Esophagus squamous epithelium (tissue), 5 donors: ENCODE measurements around the gene CDK1. TPM values are rescaled to one million over a fixed set of nuclear protein-coding genes. Genes with fewer than 3 reads are reported as not detected.

Experiments used
- DNase-seq: peaks from one replicate; lab custom pipeline; 2025; lab: John Stamatoyannopoulos, UW
- H3K27ac ChIP-seq, 4 donors: fragments of 200-600 bp; sonication (generic); one replicate each; pipeline ENCODE4 v1.5.1; 2016 to 2019; ENCODE audit warnings: mild to moderate bottlenecking in 1 of 4
- H3K27me3 ChIP-seq, 4 donors: fragments of 200-600 bp; sonication (generic); 1 replicate in 3 of 4; 2 replicates in 1 of 4; pipeline versions ENCODE4 v1.5.1 to v1.6.0; 2017 to 2021; ENCODE audit warnings: antibody characterized with exemption in 1 of 4
- H3K36me3 ChIP-seq, 3 donors: fragments of 200-600 bp; sonication (generic); one replicate each; pipeline ENCODE4 v1.5.1; 2016 to 2019
- H3K4me1 ChIP-seq, 3 donors: fragments of 200-600 bp; sonication (generic); one replicate each; pipeline ENCODE4 v1.5.1; 2017 to 2019
- H3K4me3 ChIP-seq, 4 donors: fragments of 200-600 bp; sonication (generic); 1 replicate in 3 of 4; 2 replicates in 1 of 4; pipeline ENCODE4 v1.5.1; 2016 to 2019; ENCODE audit warnings: mild to moderate bottlenecking in 2 of 4, moderate library complexity in 1 of 4
- H3K9me3 ChIP-seq, 3 donors: fragments of 200-600 bp; sonication (generic); one replicate each; pipeline ENCODE4 v1.5.1; 2016 to 2019
- POLR2A ChIP-seq, 4 donors: fragments of 450-650 bp; IDR thresholded peaks; one replicate each; pipeline ENCODE4 v1.6.1; 2017; ENCODE audit warnings: antibody characterized with exemption in 4 of 4, mild to moderate bottlenecking in 4 of 4, moderate library complexity in 3 of 4
- WGBS, 2 donors: methylation state at CpG; one replicate each; pipeline ENCODE4 v1.1.5; 2018; 5-methylcytosine and 5-hydroxymethylcytosine counted together
- intact Hi-C: fragments of 100-400 bp; cut with DNase I; formaldehyde crosslinking; loops from one replicate; pipeline ENCODE4 v1.15.0; 2022
- total RNA-seq, 4 donors: library from RNA; depleted of rRNA; stranded (reverse); fragments of >200 nt; gene quantifications; one replicate each; pipeline ENCODE4 v1.1.0, GENCODE V29; 2016
- TF ChIP-seq, protein P1 (sequence below), 6 experiments: fragments of 450-650 bp in 4 of 6; fragments of 200-600 bp in 2 of 6; sonication (generic) in 2 of 6; IDR thresholded peaks; one replicate each; pipeline ENCODE4 v1.5.1; 2016 to 2019; ENCODE audit warnings: antibody characterized with exemption in 6 of 6, mild to moderate bottlenecking in 4 of 6, moderate library complexity in 4 of 6
- donor health status: DM: yes; HTN: yes; CAD: no.

Gene CDK1
- total RNA-seq, 4 donors from 2014 or later = 10.2 to 50.4 (median 31.0) TPM

GRCh38 chr10:60737242-60737641, 41.0 kb upstream of the CDK1 start:
- intact Hi-C loops = no loop called here
- Histone ChIP-seq H3K9me3 (no peaks in the 10 kb centered on the region), H3K4me1 (peaks cover 4 to 32% (median 6%) of the 10 kb centered on the region in 3 donors), H3K27ac (no peak overlapping the region), H3K36me3 (no peaks in the 10 kb centered on the region), H3K4me3 (no peak overlapping the region), H3K27me3 (peaks cover 0 to 28% (median 0%) of the 10 kb centered on the region in 4 donors)
- no peak for DNase-seq
- WGBS, 2 donors = 66 to 71% methylated on average over 5 of the region's 5 CpGs
- TF ChIP-seq, protein P1, sequence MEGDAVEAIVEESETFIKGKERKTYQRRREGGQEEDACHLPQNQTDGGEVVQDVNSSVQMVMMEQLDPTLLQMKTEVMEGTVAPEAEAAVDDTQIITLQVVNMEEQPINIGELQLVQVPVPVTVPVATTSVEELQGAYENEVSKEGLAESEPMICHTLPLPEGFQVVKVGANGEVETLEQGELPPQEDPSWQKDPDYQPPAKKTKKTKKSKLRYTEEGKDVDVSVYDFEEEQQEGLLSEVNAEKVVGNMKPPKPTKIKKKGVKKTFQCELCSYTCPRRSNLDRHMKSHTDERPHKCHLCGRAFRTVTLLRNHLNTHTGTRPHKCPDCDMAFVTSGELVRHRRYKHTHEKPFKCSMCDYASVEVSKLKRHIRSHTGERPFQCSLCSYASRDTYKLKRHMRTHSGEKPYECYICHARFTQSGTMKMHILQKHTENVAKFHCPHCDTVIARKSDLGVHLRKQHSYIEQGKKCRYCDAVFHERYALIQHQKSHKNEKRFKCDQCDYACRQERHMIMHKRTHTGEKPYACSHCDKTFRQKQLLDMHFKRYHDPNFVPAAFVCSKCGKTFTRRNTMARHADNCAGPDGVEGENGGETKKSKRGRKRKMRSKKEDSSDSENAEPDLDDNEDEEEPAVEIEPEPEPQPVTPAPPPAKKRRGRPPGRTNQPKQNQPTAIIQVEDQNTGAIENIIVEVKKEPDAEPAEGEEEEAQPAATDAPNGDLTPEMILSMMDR (IDR thresholded peaks at IDR 0.05) = no peak
- no peak for TF ChIP-seq POLR2A (IDR thresholded peaks at IDR 0.05)

DNA sequence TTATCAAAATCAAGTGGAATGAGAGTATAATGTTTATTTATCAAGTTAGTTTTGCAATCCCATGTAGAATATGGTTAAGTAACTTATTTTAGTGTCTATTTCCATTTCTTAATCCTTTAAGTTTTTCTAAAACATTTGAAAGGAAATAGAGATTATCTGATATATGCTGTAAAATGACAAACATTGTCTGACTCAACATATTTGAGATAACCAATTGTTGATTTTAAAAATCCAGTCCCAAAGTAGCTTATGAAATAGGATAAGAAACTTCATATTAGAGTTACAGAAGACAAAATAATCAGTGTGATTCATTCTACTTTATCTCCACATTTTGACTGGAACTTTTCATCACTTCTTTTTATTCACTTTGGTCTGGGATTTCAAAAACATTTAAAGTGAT, 38.7 kb upstream of the CDK1 start:
- intact Hi-C loops = no loop called here

DNA sequence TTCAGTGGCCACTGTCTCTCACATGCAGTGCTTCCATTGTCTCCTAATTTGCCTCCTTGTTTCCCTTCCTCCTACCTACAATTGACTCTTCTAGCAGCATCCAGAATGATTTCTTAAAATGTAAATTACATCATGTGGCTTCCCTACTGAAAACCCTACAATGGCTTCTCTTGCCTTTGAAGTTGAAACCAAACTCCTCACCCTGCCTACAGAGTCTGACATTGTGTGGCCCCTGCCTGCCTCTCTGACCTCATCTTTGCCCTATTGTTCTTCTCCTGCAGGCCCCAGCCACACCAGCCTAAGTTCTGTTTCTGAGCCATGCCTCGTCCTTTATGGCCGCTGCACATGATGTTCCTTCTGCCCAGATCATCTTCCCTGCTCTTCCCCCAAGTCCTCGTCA, 35.8 kb upstream of the CDK1 start:
- H3K27me3 ChIP-seq = no peaks in the 10 kb centered on the region
- WGBS, 2 donors = 90 to 92% methylated on average over 3 of the region's 3 CpGs
- H3K4me1 ChIP-seq = peaks cover 0 to 11% (median 5%) of the 10 kb centered on the region in 3 donors
- no peak for TF ChIP-seq POLR2A (IDR thresholded peaks at IDR 0.05)
- TF ChIP-seq, protein P1 (IDR thresholded peaks at IDR 0.05) = no peak
- no peaks in the 10 kb centered on the region for H3K9me3 ChIP-seq
- intact Hi-C loops = no loop called here
- no peak overlapping the region for H3K4me3 ChIP-seq
- DNase-seq = no peak
- H3K36me3 ChIP-seq = no peaks in the 10 kb centered on the region
- no peak overlapping the region for H3K27ac ChIP-seq

More for the DNA sequence above, 38.7 kb upstream of the CDK1 start:
- Histone ChIP-seq H3K4me3 (no peak overlapping the region), H3K36me3 (no peaks in the 10 kb centered on the region), H3K4me1 (peaks cover 0 to 12% (median 3%) of the 10 kb centered on the region in 3 donors), H3K27me3 (peaks cover 0 to 8% (median 0%) of the 10 kb centered on the region in 4 donors), H3K9me3 (no peaks in the 10 kb centered on the region), H3K27ac (no peak overlapping the region)
- TF ChIP-seq POLR2A (IDR thresholded peaks at IDR 0.05) = no peak
- TF ChIP-seq, protein P1 (IDR thresholded peaks at IDR 0.05) = no peak
- no peak for DNase-seq

GRCh38 chr10:60747817-60748469, 30.3 kb upstream of the CDK1 start:
- TF ChIP-seq, protein P1 (IDR thresholded peaks at IDR 0.05) = no peak
- no peak for TF ChIP-seq POLR2A (IDR thresholded peaks at IDR 0.05)
- H3K36me3 ChIP-seq = no peaks in the 10 kb centered on the region
- intact Hi-C loops = no loop called here
- H3K4me3 ChIP-seq = peak overlapping the region in 1 of 4 donors; percentile 21
- H3K9me3 ChIP-seq = no peaks in the 10 kb centered on the region
- H3K27ac ChIP-seq = peak overlapping the region; percentile 51 to 66 (median 60)
- no peaks in the 10 kb centered on the region for H3K27me3 ChIP-seq
- 28 to 32% methylated on average over 2 of the region's 2 CpGs for WGBS, 2 donors
- DNase-seq = no peak
- peaks cover 0 to 37% (median 12%) of the 10 kb centered on the region in 3 donors for H3K4me1 ChIP-seq

- no peaks in the 10 kb centered on the region for H3K27me3 ChIP-seq
- no peak for DNase-seq
- TF ChIP-seq, protein P1 (IDR thresholded peaks at IDR 0.05) = no peak
- no peak for TF ChIP-seq POLR2A (IDR thresholded peaks at IDR 0.05)
- no peak overlapping the region for H3K4me3 ChIP-seq
- H3K4me1 ChIP-seq = peaks cover 0 to 19% (median 7%) of the 10 kb centered on the region in 3 donors
- intact Hi-C loops = no loop called here
- 96 to 100% methylated on average over 1 of the region's 1 CpG for WGBS, 2 donors
- no peaks in the 10 kb centered on the region for H3K36me3 ChIP-seq
- H3K27ac ChIP-seq = no peak overlapping the region
- no peaks in the 10 kb centered on the region for H3K9me3 ChIP-seq
These were observed 25.1 kb upstream of the CDK1 start for GRCh38 chr10:60753152-60753551.
